Cardiac septum (tissue), 1 donor: ENCODE results near the gene CD164L2. TPM values are rescaled to one million over a fixed set of nuclear protein-coding genes. Genes with fewer than 3 reads are reported as not detected.
A peak's percentile ranks its signal among the peaks of the same experiment; 100 is the strongest.
"Not testable (repeated sequence)": the region's sequence is repeated elsewhere in the genome, so short reads cannot be mapped to it uniquely, and the experiment has no call there.

Experiments
- DNase-seq: peaks from one replicate; pipeline ENCODE4 v3.0.0-alpha.2; 2020; ENCODE audit warnings: low spot score
- intact Hi-C: fragments of 100-400 bp; cut with DNase I; formaldehyde crosslinking; loops from one replicate; pipeline ENCODE4 v1.14.0; 2022
- long read RNA-seq: library from polyadenylated mRNA; unstranded; transcript quantifications from one replicate; pipeline ENCODE4 v2.0.0, GENCODE V29; 2021
- total RNA-seq: library from RNA; stranded (reverse); fragmentation: NEBNext Ultra II Directional; extraction: Animal tissue kit (Norgen Biotek cat#: 25700); gene quantifications from one replicate; pipeline ENCODE4 v1.2.1, GENCODE V29; 2021
- donor health status: DM: no; HTN: no; CAD: no.

CD164L2 gene
- not detected for total RNA-seq
- long read RNA-seq, result 0 reads

DNA sequence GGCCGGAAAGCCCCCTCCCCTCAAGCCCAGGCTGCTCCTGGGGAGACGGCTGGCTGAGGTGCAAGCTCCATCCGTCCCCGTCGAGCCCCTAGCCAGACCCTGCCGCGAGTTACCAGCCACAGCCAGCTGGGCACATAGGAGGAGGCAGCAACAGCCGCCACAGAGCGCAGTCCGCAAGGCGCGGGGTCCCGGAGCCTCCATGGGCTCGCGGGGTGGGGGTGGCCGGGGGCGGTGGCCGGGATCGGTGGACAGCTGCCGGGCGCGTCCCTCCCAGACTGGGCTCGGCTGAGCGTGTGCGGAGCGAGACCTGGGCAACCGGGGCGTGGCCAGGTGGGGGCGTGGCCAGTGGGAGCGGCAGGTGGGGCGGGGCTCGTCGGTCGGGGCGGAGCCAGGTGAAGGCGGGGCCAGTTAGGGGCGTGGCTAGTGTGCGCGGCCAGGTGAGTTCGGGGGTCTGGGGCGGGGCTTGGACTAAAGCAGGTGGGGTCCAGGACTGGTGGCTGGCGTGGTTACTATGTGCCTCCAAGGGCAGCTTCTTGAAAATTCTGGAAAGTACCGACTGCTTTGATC is at the start of gene CD164L2:
TSS of gene CD164L2 (minus strand) at position 295 of the 567 bp plus-strand sequence. CDS start at position 201, 94 bp downstream.
- DNase-seq, result no peak
- intact Hi-C loops, result no loop called here

DNA sequence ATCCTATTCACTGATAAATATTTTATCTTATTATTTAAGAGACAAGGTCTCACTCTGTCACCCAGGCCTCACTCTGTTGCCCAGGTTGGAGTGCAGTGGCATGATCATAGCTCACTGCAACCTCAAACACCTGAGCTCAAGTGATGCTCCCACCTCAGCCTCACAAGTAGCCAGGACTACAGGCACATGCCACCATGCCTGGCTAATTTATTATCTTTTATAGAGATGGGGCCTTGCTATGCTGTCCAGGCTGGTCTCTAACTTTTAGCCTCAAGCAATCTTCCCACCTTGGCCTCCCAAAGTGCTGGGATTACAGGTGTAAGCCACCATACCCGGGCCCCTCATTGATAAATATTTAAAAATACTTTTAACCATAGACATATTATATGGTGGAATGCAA is 49.6 kb upstream of the CD164L2 start:
- DNase-seq, result not testable (repeated sequence)
- intact Hi-C loops, result loop anchor here (5.0 kb wide), 1 partner anchor 60 kb away; the partner anchor contains the start of gene WASF2

DNA sequence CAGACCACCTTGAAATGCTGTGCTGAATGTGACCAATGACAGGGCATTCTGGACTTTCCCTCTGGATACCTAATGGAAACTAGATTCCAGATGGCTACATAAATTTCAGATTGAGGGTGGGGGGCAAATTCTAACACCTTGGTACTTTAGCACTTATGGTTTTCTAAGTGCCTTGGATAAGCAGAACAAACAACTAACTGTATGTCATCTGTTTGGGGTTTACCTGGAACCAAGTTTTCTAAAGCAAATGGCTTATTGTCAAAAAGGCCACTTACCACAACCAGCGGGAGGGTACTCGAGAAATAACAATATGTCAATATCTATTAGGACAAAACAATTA is 48.4 kb upstream of the CD164L2 start:
- intact Hi-C loops, result loop anchor here (5.0 kb wide), 1 partner anchor 61 kb away; the partner anchor contains the start of gene WASF2
- DNase-seq, result no peak

GRCh38 chr1:27430903-27431600 is 47.9 kb upstream of the CD164L2 start:
- intact Hi-C loops, result loop anchor here (5.0 kb wide), 1 partner anchor 61 kb away; the partner anchor contains the start of gene WASF2
- DNase-seq, result no peak

- intact Hi-C loops, result no loop called here
- no peak for DNase-seq
Measured at GRCh38 chr1:27429029-27429425, 45.9 kb upstream of the CD164L2 start.

DNA sequence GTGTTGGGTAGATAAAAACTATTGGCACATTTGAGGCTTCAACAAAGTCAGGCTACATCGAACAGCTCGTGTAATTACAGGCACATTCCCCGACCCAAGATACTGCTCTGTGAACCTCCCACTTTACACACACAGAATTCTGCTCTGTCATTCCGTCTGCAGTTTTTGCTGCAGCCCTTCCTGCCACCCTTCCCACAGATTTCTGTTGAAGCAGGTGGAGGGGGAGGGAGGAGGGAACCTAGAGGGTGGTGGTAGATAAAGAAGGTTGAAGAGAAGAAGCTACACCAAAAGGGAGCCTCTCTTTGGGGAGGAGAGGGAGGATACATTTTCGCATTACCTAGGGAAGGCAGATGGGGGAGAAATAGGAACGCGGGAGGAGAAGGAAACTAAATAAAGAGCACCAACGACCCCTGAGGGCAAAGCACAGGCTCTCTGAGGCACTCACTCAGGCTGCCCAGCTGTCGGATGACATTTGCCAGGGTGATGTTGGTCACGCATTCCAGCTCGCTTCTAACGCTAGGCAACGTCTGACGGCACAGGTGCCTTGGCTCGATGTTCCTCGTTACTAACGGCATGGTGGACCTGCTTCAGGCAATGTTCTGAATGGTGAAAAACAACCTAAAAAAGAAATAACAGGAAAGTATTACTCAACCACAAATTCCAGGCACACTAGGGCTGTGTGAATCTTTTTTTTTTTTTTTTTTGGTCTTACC is 45.3 kb upstream of the CD164L2 start:
- intact Hi-C loops, result no loop called here
- peak; percentile 75 for DNase-seq

GRCh38 chr1:27427816-27428315 is 44.7 kb upstream of the CD164L2 start:
- intact Hi-C loops, result no loop called here
- DNase-seq, result no peak

DNA sequence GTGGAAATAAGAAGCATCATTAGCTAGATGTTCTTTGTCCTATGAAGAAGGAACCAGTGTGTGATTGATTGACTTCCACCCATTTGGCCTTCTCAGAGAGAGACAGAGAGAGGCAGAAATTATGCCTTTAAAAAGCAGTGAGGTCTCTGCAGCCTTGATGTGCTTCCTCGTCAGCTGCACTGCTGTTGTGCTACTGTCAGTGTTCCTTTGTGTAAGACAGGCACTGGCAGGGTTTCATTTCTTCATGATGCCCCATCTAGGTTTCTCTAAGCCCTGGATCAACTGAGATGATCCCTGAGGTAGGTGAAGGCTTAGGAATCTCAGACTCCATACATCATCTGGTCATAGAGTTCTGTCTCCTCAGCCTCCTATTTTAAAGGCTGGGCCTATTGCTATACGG is 44.2 kb upstream of the CD164L2 start:
- DNase-seq, result no peak
- intact Hi-C loops, result no loop called here

DNA sequence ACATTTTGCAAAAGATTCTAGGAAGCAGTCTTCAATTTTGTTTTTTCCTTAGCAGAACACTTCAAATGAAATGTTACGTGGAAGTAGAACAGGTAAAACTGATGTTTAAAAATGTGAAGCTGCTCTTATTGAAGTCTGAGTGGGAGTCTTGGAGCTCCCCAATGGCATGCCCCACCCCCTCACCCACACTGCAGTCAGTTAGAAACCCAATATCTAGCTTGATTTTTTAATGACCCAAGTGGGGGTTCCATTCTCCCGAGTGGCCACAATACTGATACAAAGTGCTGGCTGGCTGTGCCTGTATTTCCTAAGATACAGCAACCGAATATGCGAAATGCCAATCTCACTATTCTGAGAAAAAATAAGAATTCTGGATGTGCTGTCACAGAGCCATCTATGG is 40.6 kb upstream of the CD164L2 start:
- intact Hi-C loops, result no loop called here

GRCh38 chr1:27418326-27419185 is 35.4 kb upstream of the CD164L2 start:
- intact Hi-C loops, result no loop called here
- no peak for DNase-seq

More for the DNA sequence above, 40.6 kb upstream of the CD164L2 start:
- no peak for DNase-seq

- no peak for DNase-seq
- intact Hi-C loops, result loop anchor here (2.0 kb wide), 2 partner anchors 139 to 187 kb away; partner anchors contain the start of gene AHDC1
Measured at GRCh38 chr1:27417713-27418112, 34.6 kb upstream of the CD164L2 start.

DNA sequence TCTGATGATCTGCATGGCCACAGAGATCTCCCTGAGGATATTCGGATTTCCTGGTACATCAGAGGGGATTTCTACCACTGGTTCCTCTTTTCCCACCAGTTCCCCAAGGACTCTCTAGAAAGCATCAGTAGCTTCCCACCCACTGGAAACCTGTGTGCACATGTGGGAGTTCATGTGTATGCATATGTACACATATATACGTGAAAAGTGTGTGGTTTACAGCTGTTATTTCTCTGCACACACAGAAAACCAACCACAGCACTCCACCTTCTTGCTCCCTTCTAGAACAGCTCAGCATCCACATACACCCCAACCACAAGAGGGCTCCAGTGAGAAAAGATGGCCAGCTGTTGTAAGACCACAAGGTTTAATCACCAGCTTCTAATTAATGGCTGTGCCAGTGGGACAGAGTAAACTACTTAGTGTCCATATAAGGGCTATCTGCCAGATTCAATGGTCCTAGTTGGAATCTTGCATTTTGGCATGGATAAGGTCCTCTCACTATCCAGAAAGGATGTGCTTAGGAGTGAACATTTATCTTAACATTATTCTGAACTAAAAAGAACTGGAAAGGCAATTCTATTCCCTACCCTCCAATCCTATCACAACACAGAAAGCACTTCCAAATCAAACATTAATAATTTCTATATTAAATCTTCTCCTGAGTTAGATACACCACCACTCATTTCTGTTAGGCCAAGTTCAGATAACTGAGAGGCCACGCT is 33.4 kb upstream of the CD164L2 start:
- DNase-seq, result no peak
- intact Hi-C loops, result loop anchor here (2.0 kb wide), 2 partner anchors 140 to 188 kb away; partner anchors contain the start of gene AHDC1

DNA sequence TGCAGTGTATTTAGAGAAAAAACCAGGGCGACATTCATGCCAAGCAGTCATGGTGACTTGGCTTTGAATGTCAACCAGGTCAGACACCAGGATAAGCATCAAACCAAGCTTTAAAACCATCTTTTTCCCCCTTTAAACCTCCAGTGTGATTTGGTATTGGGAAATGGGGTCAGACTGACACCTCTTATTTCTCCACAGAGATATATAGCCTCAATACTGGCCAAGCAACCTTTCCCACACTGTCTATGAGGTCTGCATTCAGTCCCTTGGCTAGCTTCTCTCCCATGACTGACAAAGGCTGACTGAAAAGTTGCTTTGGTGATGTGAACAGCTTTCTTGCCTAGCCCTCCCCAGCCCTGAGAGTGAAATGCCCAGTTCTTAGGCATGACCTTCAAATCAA is 31.0 kb upstream of the CD164L2 start:
- DNase-seq, result no peak
- intact Hi-C loops, result no loop called here

DNA sequence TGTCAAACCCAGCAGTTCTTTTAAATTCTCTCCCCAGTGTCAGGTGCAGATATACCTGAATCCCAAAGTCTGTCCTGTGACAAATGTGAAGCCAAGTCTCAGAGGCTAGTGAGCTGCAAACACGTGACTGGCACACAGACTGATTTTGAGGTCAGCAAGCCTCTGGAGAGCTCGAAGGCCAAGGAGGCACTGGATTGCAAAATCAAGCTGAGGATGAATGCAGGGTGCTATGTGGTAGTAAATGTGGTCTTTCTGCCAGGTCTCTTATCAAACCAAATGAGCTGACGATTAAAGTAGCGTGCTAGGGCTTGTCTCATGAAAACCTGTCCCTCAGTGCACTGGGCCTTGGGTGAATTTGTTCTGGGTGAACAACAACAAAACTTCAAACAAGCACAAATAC is 29.9 kb upstream of the CD164L2 start:
- intact Hi-C loops, result no loop called here
- no peak for DNase-seq

GRCh38 chr1:27412502-27412901 is 29.4 kb upstream of the CD164L2 start:
- intact Hi-C loops, result no loop called here
- no peak for DNase-seq

DNA sequence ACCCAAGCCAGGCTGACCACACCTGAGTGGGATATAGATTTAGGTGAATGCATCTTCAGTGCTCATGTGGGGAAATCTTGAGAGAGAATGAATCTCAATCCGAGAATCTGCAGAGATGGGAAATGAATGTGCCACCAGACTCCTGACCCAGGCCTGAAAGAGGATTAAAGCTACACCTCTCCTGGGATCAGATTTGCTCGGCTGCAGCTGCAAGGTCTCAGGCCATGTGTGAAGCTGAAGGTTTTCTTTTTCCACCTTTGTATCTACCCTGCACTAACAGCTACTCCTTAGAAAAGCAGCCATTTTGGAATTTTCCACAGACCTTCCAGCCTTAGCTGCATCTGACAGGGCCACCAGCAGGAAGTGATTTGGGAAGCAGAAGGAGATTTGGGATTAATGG is 27.6 kb upstream of the CD164L2 start:
- intact Hi-C loops, result no loop called here
- DNase-seq, result no peak

- intact Hi-C loops, result no loop called here
Measured at GRCh38 chr1:27409669-27410068, 26.5 kb upstream of the CD164L2 start.

GRCh38 chr1:27408151-27408550 is 25.0 kb upstream of the CD164L2 start:
- no peak for DNase-seq
- intact Hi-C loops, result no loop called here

More at GRCh38 chr1:27409669-27410068, 26.5 kb upstream of the CD164L2 start:
- no peak for DNase-seq

- DNase-seq, intact Hi-C loops: not testable (repeated sequence)
Measured at GRCh38 chr1:27406791-27407190, 23.7 kb upstream of the CD164L2 start.
